SJSA1 (cell line): Measurements from ENCODE around the gene NKPD1. TPM values are rescaled to one million over a fixed set of nuclear protein-coding genes. Genes with fewer than 3 reads are reported as not detected.

Source experiments
- DNase-seq, 2 experiments: peaks; one replicate each; pipeline ENCODE4 v3.0.0-alpha.2; 2015 to 2020; ENCODE audit warnings: low spot score in 2 of 2, low read depth in 1 of 2
- H3K27ac ChIP-seq: fragments of 250-450 bp; sonication (Bioruptor Pico); 2 replicates; pipeline ENCODE4 v1.5.1; 2020; ENCODE audit warnings: mild to moderate bottlenecking, moderate library complexity
- H3K27me3 ChIP-seq: fragments of 250-450 bp; sonication (Bioruptor Pico); replicated peaks from 2 replicates; pipeline ENCODE4 v1.5.1; 2020; ENCODE audit warnings: mild to moderate bottlenecking, moderate library complexity
- H3K36me3 ChIP-seq: fragments of 250-450 bp; sonication (Bioruptor Pico); 2 replicates; pipeline ENCODE4 v1.5.1; 2020; ENCODE audit warnings: mild to moderate bottlenecking
- H3K4me1 ChIP-seq: fragments of 250-450 bp; sonication (Bioruptor Pico); replicated peaks from 2 replicates; pipeline ENCODE4 v1.6.1; 2021; ENCODE audit warnings: mild to moderate bottlenecking
- H3K4me3 ChIP-seq: fragments of 250-450 bp; sonication (Bioruptor Pico); 2 replicates; pipeline ENCODE4 v1.5.1; 2020; ENCODE audit warnings: mild to moderate bottlenecking
- H3K9me3 ChIP-seq: fragments of 250-450 bp; sonication (Bioruptor Pico); replicated peaks from 2 replicates; pipeline ENCODE4 v1.5.1; 2020; ENCODE audit warnings: mild to moderate bottlenecking
- total RNA-seq: library from RNA; depleted of rRNA; stranded (reverse); fragments of >200 nt; shearing (Covaris generic); gene quantifications from 2 replicates; pipeline ENCODE4 v1.2.3, GENCODE V29; 2014

NKPD1 gene
- total RNA-seq, 1 experiment from 2014 or later, result not detected

GRCh38 chr19:45166723-45167252 lies 6.0 kb upstream of the NKPD1 start:
- Histone ChIP-seq H3K9me3 (no peaks in the 10 kb centered on the region), H3K36me3 (no peaks in the 10 kb centered on the region), H3K4me3 (no peak overlapping the region), H3K27me3 (no peaks in the 10 kb centered on the region), H3K27ac (no peak overlapping the region), H3K4me1 (peaks cover 19% of the 10 kb centered on the region)
- no peak for DNase-seq

DNA sequence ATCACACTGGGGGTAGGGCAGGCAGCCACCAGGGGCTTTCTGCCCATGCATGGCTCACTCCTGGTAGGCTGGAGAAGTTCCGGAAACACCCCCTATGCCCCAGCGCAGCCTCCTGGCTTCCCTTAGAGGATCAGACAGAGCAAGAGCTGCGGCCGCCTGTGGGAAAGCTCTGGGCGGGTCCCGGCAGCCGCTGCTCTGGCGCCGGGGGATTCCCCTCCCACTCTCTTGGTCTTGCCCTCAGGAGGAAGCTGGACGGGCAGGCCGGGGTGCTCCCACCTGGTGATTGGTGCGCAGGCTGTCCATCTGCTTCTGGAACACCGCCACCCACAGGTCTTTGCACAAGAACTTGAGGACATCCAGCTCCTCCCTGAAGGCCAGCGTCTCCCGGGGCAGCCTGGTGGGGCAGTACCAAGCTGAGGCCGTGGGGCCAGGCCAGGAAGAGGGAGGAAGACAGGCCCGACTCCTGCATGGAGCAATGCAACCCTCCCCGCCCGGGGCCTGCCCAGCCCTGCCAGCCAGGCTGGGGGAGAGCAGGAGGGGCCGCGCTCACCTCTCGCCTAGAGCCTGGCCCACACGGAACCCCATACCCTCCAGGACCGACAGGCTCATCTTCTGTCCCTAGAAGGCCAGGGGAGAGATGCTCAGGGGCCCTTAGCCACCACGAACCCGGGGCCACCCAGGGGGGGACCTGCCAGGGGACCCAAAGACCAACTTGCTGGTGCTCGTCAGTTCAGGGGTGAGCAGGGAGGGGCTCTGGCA lies 4.0 kb upstream of the NKPD1 start:
- Histone ChIP-seq H3K27me3 (peaks cover 6% of the 10 kb centered on the region; the same call in 1 of the 2 replicates), H3K36me3 (no peaks in the 10 kb centered on the region), H3K4me1 (peaks cover 9% of the 10 kb centered on the region), H3K4me3 (no peak overlapping the region), H3K27ac (no peak overlapping the region), H3K9me3 (no peaks in the 10 kb centered on the region)
- peak; percentile 42 to 74 for DNase-seq

DNA sequence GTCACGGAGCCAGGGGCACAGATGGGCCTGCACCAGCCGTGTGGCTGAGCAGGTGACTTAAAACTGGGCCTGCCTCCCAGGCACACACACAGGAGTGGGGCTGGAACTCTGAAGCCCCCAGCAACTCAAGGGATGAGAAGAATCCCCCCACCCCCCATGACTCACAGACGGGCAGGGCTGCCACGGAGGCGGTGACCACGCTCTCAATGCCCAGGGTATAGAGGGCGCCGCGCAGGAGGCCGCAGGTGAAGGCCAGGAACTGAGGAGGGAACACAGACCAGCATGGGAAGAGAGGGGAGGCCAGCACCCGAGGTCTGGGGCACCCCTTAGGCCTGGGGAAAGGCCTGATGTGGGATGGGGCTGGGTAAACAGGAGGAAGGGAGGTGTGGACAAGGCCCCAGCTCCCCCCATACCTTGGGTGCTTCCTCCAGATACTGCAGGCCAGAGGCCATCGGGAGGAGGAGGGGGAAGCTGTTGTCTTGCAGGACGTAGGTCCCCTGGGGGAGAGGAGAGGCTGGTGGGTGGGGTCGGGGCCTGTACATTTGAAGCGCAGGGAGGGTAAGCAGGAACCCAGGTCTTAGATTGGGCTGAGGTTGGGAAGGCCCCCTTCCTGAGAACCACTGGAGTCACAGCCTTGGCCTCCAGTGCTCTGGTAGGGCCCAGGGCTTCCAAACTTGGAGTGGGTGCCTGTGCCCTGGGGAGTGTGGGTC lies 3.1 kb upstream of the NKPD1 start:
- no peak overlapping the region for H3K27ac ChIP-seq
- peaks cover 6% of the 10 kb centered on the region; the same call in 1 of the 2 replicates for H3K27me3 ChIP-seq
- H3K9me3 ChIP-seq, result no peaks in the 10 kb centered on the region
- H3K36me3 ChIP-seq, result no peaks in the 10 kb centered on the region
- peaks cover 9% of the 10 kb centered on the region for H3K4me1 ChIP-seq
- DNase-seq, result no peak
- no peak overlapping the region for H3K4me3 ChIP-seq

DNA sequence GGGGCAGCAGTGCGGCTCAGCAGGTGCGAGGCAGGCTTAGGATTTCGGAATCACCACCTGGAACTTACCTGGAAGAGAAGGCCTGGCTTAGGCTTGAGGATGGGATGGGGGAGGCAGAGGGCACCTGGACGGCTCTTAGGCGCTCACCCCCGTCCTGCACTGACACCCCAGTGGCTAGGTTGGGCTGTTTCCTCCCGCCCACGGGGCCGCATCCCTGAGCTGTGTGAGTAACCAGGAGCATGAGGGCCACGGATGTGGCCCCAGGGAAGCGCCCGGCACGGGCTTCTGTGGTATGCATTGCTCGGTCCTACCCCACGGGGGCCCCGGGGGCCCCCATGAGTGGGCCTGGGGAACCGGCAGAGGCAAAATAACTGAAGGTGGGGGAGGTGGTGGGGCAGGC lies 2.4 kb upstream of the NKPD1 start:
- no peak overlapping the region for H3K4me3 ChIP-seq
- no peak overlapping the region for H3K27ac ChIP-seq
- peaks cover 9% of the 10 kb centered on the region for H3K4me1 ChIP-seq
- peaks cover 6% of the 10 kb centered on the region; the same call in 1 of the 2 replicates for H3K27me3 ChIP-seq
- no peak for DNase-seq
- H3K36me3 ChIP-seq, result no peaks in the 10 kb centered on the region
- H3K9me3 ChIP-seq, result no peaks in the 10 kb centered on the region

GRCh38 chr19:45162608-45163143 lies 1.9 kb upstream of the NKPD1 start:
- H3K27ac ChIP-seq, result no peak overlapping the region

GRCh38 chr19:45161738-45162607 lies 1.2 kb upstream of the NKPD1 start:
- DNase-seq, result no peak
- no peak overlapping the region for H3K4me3 ChIP-seq
- H3K27me3 ChIP-seq, result peaks cover 6% of the 10 kb centered on the region; the same call in 1 of the 2 replicates
- no peaks in the 10 kb centered on the region for H3K36me3 ChIP-seq
- no peaks in the 10 kb centered on the region for H3K9me3 ChIP-seq
- H3K27ac ChIP-seq, result no peak overlapping the region
- H3K4me1 ChIP-seq, result peaks cover 9% of the 10 kb centered on the region

More at GRCh38 chr19:45162608-45163143, 1.9 kb upstream of the NKPD1 start:
- no peak for DNase-seq
- peaks cover 6% of the 10 kb centered on the region; the same call in 1 of the 2 replicates for H3K27me3 ChIP-seq
- no peaks in the 10 kb centered on the region for H3K9me3 ChIP-seq
- H3K36me3 ChIP-seq, result no peaks in the 10 kb centered on the region
- no peak overlapping the region for H3K4me3 ChIP-seq
- H3K4me1 ChIP-seq, result peaks cover 9% of the 10 kb centered on the region

DNA sequence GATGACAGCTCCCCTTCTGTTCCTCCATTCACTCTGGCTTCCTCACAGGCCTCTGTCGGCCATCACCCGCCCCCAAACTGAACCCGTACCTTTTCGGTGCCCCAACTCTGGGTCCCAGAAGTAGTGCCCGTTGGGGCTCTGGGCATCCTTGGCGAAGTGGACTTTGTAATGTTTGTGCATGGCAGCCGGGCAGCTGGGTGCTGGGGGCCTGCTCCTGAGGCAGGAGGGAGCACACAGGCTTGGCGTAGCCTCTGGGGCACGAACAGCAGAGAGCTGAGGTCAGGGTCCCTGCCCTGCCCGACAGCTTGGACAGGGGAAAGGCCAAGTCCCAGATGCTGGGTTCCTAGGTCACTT lies 834 bp downstream of the NKPD1 start:
- H3K9me3 ChIP-seq, result no peaks in the 10 kb centered on the region
- no peak overlapping the region for H3K27ac ChIP-seq
- no peak overlapping the region for H3K4me3 ChIP-seq
- H3K27me3 ChIP-seq, result peaks cover 6% of the 10 kb centered on the region; the same call in 1 of the 2 replicates
- DNase-seq, result no peak
- H3K36me3 ChIP-seq, result no peaks in the 10 kb centered on the region
- H3K4me1 ChIP-seq, result peaks cover 9% of the 10 kb centered on the region

DNA sequence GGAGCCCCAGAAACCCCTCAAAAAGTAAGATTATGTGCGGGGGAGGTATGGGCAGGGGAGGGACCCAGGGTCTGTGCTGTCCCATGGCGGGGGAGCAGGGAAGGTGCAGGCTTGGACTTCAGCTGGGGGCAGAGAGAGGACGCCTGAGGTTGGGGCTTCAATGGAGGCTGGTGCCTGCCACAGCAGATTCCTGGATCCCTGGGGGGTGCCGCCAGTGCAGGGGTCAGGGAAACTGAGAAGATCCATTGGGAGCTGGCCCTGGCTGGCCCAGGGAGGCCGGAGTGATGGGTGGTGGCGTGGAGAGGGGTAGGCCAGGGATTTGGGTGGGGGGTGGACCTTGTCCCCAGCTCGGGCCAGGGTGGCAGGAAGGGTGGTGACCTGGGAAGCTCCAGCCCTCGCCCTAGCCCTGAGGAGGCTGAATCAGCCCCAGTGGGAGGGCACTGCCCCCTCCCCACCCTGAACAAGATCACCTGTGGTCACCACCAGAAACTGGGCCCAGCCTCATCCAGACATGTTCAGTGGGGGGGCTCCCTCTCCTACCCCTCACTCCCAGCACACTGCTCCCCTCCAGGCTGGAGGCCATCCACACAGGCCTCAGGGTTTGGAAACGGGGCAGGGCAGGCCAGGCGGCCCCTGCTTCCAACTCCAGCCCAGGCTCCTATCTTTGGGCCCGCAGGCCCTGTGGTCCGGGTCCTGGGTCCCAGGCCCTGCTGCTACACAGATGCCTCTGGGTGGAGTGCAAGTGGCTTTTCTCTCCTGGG lies 1.4 kb downstream of the NKPD1 start:
- H3K9me3 ChIP-seq, result no peaks in the 10 kb centered on the region
- peaks cover 11% of the 10 kb centered on the region for H3K4me1 ChIP-seq
- DNase-seq, result no peak
- H3K36me3 ChIP-seq, result no peaks in the 10 kb centered on the region
- H3K27me3 ChIP-seq, result peaks cover 6% of the 10 kb centered on the region; the same call in 1 of the 2 replicates
- no peak overlapping the region for H3K4me3 ChIP-seq
- no peak overlapping the region for H3K27ac ChIP-seq

DNA sequence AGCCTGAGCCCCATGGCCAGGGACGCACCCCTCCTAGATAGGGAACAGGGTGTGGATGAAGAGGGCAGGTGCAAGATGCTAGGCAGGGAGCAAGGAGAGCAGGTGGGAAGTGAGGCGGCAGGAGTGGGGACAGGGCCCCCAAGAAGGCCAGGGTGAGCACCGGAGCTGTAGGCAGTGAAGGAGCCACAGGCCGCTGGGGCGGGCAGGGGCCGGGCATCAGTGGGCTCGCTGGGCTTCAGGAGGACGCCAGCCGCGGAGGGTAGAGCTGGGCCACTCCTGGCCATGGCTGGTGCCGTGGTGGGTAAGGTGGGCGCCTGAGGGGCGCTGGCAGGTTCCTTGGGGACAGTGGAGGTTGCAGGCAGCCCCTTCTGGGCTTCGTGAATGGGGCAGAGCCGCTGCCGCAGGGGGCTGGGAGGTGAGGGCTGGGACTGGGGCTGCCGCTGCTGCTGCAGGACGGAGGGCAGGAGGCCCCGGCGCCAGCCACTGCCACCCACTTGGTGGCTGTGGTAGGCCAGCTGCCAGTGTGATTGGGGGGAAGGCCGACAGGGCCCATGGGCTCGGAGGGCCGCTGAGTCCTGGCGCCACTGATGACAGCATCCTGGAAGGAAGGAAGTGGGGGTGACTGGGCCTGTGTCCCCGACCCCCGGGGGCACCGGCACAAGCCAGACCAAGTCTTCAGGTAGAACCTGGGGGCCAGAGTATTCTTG lies 2.1 kb downstream of the NKPD1 start:
- H3K27ac ChIP-seq, result no peak overlapping the region
- DNase-seq, result no peak
- H3K27me3 ChIP-seq, result peaks cover 9% of the 10 kb centered on the region
- no peaks in the 10 kb centered on the region for H3K9me3 ChIP-seq
- H3K36me3 ChIP-seq, result no peaks in the 10 kb centered on the region
- no peak overlapping the region for H3K4me3 ChIP-seq
- peaks cover 13% of the 10 kb centered on the region for H3K4me1 ChIP-seq

DNA sequence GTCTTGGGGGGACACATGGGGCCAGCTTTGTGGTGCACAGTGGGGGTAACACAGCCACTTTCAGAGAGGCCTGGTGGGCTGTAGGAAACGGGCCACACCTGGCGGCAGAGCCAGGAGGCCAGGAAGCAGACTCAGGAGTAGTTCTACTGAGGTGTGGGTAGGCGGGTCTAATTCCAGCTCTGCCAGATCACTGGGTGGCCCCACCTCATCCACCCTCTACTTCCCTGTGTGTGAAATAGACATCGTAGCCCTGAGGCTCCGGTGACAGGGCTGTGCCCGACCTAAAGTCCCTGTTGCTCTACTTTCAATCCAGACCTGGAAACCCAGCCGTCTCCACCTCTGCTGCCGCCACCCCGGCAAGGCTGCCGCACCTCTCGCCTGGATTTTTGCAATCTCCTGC lies 4.0 kb downstream of the NKPD1 start:
- no peak for DNase-seq
- H3K27me3 ChIP-seq, result peaks cover 28% of the 10 kb centered on the region
- H3K9me3 ChIP-seq, result peaks cover 7% of the 10 kb centered on the region; the same call in 1 of the 2 replicates
- H3K27ac ChIP-seq, result no peak overlapping the region
- no peaks in the 10 kb centered on the region for H3K36me3 ChIP-seq
- peaks cover 32% of the 10 kb centered on the region for H3K4me1 ChIP-seq
- H3K4me3 ChIP-seq, result no peak overlapping the region

DNA sequence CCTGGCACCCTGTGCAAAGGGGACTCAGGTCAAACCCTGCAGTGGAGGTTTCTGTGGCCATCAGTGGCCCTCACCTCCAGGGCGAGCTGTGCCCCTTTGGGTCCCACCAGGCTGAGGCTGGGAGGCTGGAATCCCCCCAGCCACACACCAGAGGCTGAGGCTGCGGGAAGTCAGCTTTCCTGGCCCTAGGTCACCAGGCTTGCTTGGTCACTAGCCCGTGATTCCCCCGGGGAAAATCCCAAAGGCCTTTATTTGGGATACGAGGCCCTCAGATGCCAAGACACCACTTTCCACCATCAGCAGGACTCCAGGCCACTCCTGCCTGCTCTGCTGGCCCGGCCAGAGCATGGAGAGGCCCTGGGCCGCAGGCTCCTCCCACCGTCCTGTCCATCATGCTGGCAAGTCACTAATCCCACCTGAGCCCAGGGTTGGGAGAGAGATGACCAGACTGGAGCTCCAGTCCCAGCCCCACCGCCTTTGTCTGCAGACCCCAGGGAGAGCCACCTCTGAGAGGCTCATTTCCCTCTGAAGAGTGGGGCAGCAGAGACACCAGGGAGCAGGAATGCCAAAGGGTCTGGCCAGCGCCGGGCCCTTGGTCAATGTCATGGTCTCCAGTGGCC lies 4.7 kb downstream of the NKPD1 start:
- Histone ChIP-seq H3K27ac (no peak overlapping the region), H3K4me3 (no peak overlapping the region), H3K9me3 (peaks cover 7% of the 10 kb centered on the region; the same call in 1 of the 2 replicates), H3K27me3 (peaks cover 29% of the 10 kb centered on the region), H3K4me1 (peaks cover 33% of the 10 kb centered on the region), H3K36me3 (no peaks in the 10 kb centered on the region)
- DNase-seq, result no peak
